ENCODE data around the gene NUPR2. TPM values are rescaled to one million over a fixed set of nuclear protein-coding genes. Genes with fewer than 3 reads are reported as not detected.

The NUPR2 gene
- total and polyA plus RNA-seq, 2 of the 8 experiments (the other 6 are each of a cell fraction or from before 2014, with no cell fraction given): not detected

- TF ChIP-seq RXRA (IDR thresholded peaks at IDR 0.05; ENCODE audit: insufficient read depth, low read depth, low read length): no peak
Observed at GRCh38 chr7:56125831-56126230, 9.6 kb upstream of the NUPR2 start (continued).

Measured in H1 (cell line).